GM12878 (cell line): ENCODE measurements around the gene ZDHHC21. TPM values are rescaled to one million over a fixed set of nuclear protein-coding genes. Genes with fewer than 3 reads are reported as not detected.

ENCODE experiments used
- ATAC-seq: fragments of 200-7000 bp; cut with Tn5 transposase; 3 replicates; pipeline ENCODE4 v1.9.1; 2020; ENCODE audit warnings: mild to moderate bottlenecking, moderate library complexity
- BruUV-seq: library from RNA; stranded (reverse); fragments of 400-500 nt; replicated peaks from 2 replicates; lab custom pipeline; 2021; lab: Mats Ljungman, UMichigan
- CTCF ChIA-PET: fragments of 300-600 bp; sonication (Branson Sonifier 250); formaldehyde crosslinking; extraction: SDS; loops from one replicate; lab custom pipeline; 2021; ENCODE audit warnings: inconsistent platforms; lab: Yijun Ruan, JAX
- POLR2A ChIA-PET: fragments of 350-600 bp; formaldehyde crosslinking; extraction: SDS; loops from one replicate; lab custom pipeline; 2021; ENCODE audit warnings: inconsistent platforms; lab: Charles Lee
- RAD21 ChIA-PET: fragments of 300-600 bp; sonication (Branson Sonifier 250); formaldehyde crosslinking; loops from one replicate; lab custom pipeline; 2023; ENCODE audit warnings: antibody characterized with exemption; ENCODE audit not compliant: unreplicated experiment; lab: Charles Lee
- SMC1A ChIA-PET: fragments of 300-600 bp; sonication (Branson Sonifier 250); formaldehyde crosslinking; loops from one replicate; lab custom pipeline; 2023; ENCODE audit not compliant: unreplicated experiment, uncharacterized antibody; lab: Charles Lee
- DNase-seq: peaks from one replicate; pipeline ENCODE4 v3.0.0-alpha.2; 2011; ENCODE audit warnings: low read depth, low spot score
- FAIRE-seq: peaks from 3 replicates; lab custom pipeline; 2011; peaks lifted over from hg19 to GRCh38; lab: Jason Lieb, UNC
- H2AFZ ChIP-seq: 2 replicates; pipeline ENCODE4 v1.6.0; 2011; ENCODE audit warnings: low read depth, low read length, control low read depth; ENCODE audit not compliant: control insufficient read depth
- H3K27ac ChIP-seq: 2 replicates; pipeline ENCODE4 v1.5.1; 2011; ENCODE audit warnings: control low read depth; ENCODE audit not compliant: control insufficient read depth, insufficient read depth
- H3K27me3 ChIP-seq, 2 experiments: replicated peaks in 1 of 2; 2 replicates each; pipeline versions ENCODE4 v1.6.0 to v1.6.1; 2011; ENCODE audit warnings: low read length in 1 of 2; ENCODE audit not compliant: control insufficient read depth in 2 of 2, insufficient read depth in 2 of 2
- H3K36me3 ChIP-seq, 2 experiments: 2 replicates each; pipeline ENCODE4 v1.5.1; 2011; ENCODE audit warnings: low read length in 1 of 2; ENCODE audit not compliant: control insufficient read depth in 2 of 2, insufficient read depth in 2 of 2
- H3K4me1 ChIP-seq: 2 replicates; pipeline ENCODE4 v1.6.1; 2011; ENCODE audit warnings: mild to moderate bottlenecking, low read length, moderate library complexity, mixed read lengths; ENCODE audit not compliant: control insufficient read depth, insufficient read depth
- H3K4me2 ChIP-seq: 2 replicates; pipeline ENCODE4 v1.6.0; 2011; ENCODE audit warnings: control low read depth; ENCODE audit not compliant: control insufficient read depth, insufficient read depth
- H3K4me3 ChIP-seq: fragments of 200-600 bp; sonication (generic); 2 replicates; pipeline ENCODE4 v1.5.1; 2016
- H3K79me2 ChIP-seq: 2 replicates; pipeline ENCODE4 v1.6.0; 2011; ENCODE audit warnings: low read length; ENCODE audit not compliant: control insufficient read depth, insufficient read depth
- H3K9ac ChIP-seq: 2 replicates; pipeline ENCODE4 v1.8.0; 2011; ENCODE audit warnings: low read length, control low read depth, mixed read lengths; ENCODE audit not compliant: control insufficient read depth, insufficient read depth
- H3K9me3 ChIP-seq: replicated peaks from 3 replicates; pipeline ENCODE4 v1.5.1; 2011; ENCODE audit warnings: mild to moderate bottlenecking, low read length; ENCODE audit not compliant: control insufficient read depth, insufficient read depth
- H4K20me1 ChIP-seq: 2 replicates; pipeline ENCODE4 v1.6.0; 2011; ENCODE audit not compliant: control insufficient read depth, insufficient read depth
- ASH2L ChIP-seq: fragments of 300-600, 200-600 bp; sonication (generic); IDR thresholded peaks from 2 replicates; pipeline ENCODE4 v1.6.1; 2017; ENCODE audit warnings: low read depth, mild to moderate bottlenecking, borderline replicate concordance
- ATF7 ChIP-seq: fragments of 450-650 bp; IDR thresholded peaks from 2 replicates; pipeline ENCODE4 v1.6.1; 2016; ENCODE audit warnings: low read depth, mild to moderate bottlenecking
- EP300 ChIP-seq, 2 experiments: fragments of 150-350 bp in 1 of 2; IDR thresholded peaks; 2 replicates each; pipeline ENCODE4 v1.6.1; 2011 to 2012; ENCODE audit warnings: low read depth in 2 of 2, low read length in 2 of 2, borderline replicate concordance in 1 of 2, improper control_type of control experiment in 1 of 2, inconsistent platforms in 1 of 2; ENCODE audit not compliant: control insufficient read depth in 1 of 2
- HSF1 ChIP-seq: fragments of 150-350 bp; IDR thresholded peaks from 2 replicates; pipeline ENCODE4 v1.6.1; 2014; ENCODE audit warnings: mild to moderate bottlenecking, low read depth, low read length
- IRF3 ChIP-seq: fragments of 450-650 bp; IDR thresholded peaks from 2 replicates; pipeline ENCODE4 v1.6.1; 2014; ENCODE audit warnings: mild to moderate bottlenecking
- PAX8 ChIP-seq: fragments of 450-650 bp; IDR thresholded peaks from 2 replicates; pipeline ENCODE4 v1.6.1; 2017; ENCODE audit warnings: mild to moderate bottlenecking, moderate library complexity
- PKNOX1 ChIP-seq: fragments of 450-650 bp; IDR thresholded peaks from 2 replicates; pipeline ENCODE4 v1.6.1; 2016; ENCODE audit warnings: mild to moderate bottlenecking
- PRDM15 ChIP-seq: fragments of 450-650 bp; formaldehyde crosslinking; IDR thresholded peaks from 2 replicates; pipeline ENCODE4 v1.4.0; 2020; ENCODE audit warnings: mild to moderate bottlenecking, moderate library complexity
- RCOR1 ChIP-seq: conservative IDR thresholded peaks from 2 replicates; pipeline ENCODE4 v1.6.1; 2012; ENCODE audit warnings: low read depth, low read length, improper control_type of control experiment
- STAT3 ChIP-seq: IDR thresholded peaks from 2 replicates; pipeline ENCODE4 v1.6.1; 2011; ENCODE audit warnings: low read depth, low read length, improper control_type of control experiment
- TBL1XR1 ChIP-seq: IDR thresholded peaks from 2 replicates; pipeline ENCODE4 v1.6.1; 2012; ENCODE audit warnings: low read depth, low read length, improper control_type of control experiment
- YBX1 ChIP-seq: fragments of 450-650 bp; IDR thresholded peaks from 2 replicates; pipeline ENCODE4 v1.6.1; 2016; ENCODE audit warnings: antibody characterized with exemption
- WGBS: methylation state at CpG from one replicate; pipeline ENCODE4 v1.1.6; 2016; ENCODE audit warnings: low lambda C conversion rate; ENCODE audit not compliant: insufficient replicate concordance, insufficient coverage; ENCODE audit errors: missing lambda C conversion rate; 5-methylcytosine and 5-hydroxymethylcytosine counted together
- in situ Hi-C: fragments of 300-500 bp; cut with MboI; formaldehyde crosslinking; loops from 9 replicates; pipeline ENCODE4 v1.14.3; 2018; ENCODE audit warnings: mixed read lengths
- intact Hi-C: fragments of 100-400 bp; cut with micrococcal nuclease; formaldehyde crosslinking; loops from one replicate; pipeline ENCODE4 v1.14.2; 2022; ENCODE audit not compliant: unreplicated experiment
- polyA plus RNA-seq, 11 experiments: library from polyadenylated mRNA; depleted of rRNA in 4 of 11; unstranded in 6 of 11; stranded (reverse) in 5 of 11; fragments of >200 nt; fragmentation: Nextera tagmentation in 4 of 11; fragmentation: Illumina TruSeq in 1 of 11; extraction: Ambion mirVana in 4 of 11; extraction: Trizol in 1 of 11; gene quantifications; 1 replicate in 1 of 11; 2 replicates in 10 of 11; pipeline versions ENCODE4 v1.2.1 to v1.2.3, GENCODE V29; 2011 to 2016; ENCODE audit warnings: inconsistent platforms in 2 of 11, missing spikeins in 2 of 11, low read depth in 1 of 11
- total RNA-seq, 4 experiments: library from RNA; depleted of rRNA in 3 of 4; stranded (reverse); fragments of >200 nt in 3 of 4; fragmentation: Illumina TruSeq in 1 of 4; extraction: Trizol in 1 of 4; gene quantifications; 2 replicates each; pipeline versions ENCODE4 v1.2.1 to v1.2.3, GENCODE V29; 2013 to 2021
- TF ChIP-seq, protein P1 (sequence below): fragments of 450-650 bp; formaldehyde crosslinking; IDR thresholded peaks from 2 replicates; pipeline ENCODE4 v1.5.0; 2022; ENCODE audit warnings: mild to moderate bottlenecking, missing genetic modification characterization

Gene ZDHHC21
- total and polyA plus RNA-seq, 10 of the 15 experiments (the other 5 are each of a cell fraction or from before 2014, with no cell fraction given) = 2.6 to 14.6 (median 9.1) TPM

DNA sequence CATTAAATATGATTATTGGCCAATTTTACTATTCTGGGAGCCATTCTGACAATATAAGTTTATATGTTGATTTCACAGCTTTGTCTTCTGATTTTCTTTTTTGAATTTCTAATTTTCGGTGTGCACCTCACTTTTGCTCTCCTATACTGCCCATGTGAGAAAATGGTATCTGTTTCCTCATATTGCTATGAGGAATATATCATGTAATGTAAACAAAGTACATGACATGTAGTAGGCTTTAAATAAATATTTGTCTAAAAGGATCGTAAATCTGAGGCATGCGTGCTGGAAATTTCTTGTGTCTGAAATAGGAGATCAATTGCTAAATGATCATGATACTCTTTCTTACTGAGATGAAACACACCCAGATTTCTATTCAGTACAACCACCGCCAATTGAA is 119.9 kb downstream of the ZDHHC21 start:
- ATAC-seq (no peak), DNase-seq (no peak), FAIRE-seq (no peak)
- intact Hi-C loops = no loop called here
- no peak overlapping the region for H2AFZ ChIP-seq
- H3K27me3 ChIP-seq = no peaks in the 10 kb centered on the region
- BruUV-seq = no TSS peak
- H3K9ac ChIP-seq = no peak overlapping the region
- SMC1A ChIA-PET = no interaction called here
- no peak overlapping the region for H3K4me3 ChIP-seq
- no peaks in the 10 kb centered on the region for H4K20me1 ChIP-seq
- RAD21 ChIA-PET = no interaction called here
- TF ChIP-seq PRDM15 (CRISPR knock-in tag) (no peak), ATF7 (no peak), TBL1XR1 (no peak), YBX1 (no peak), ASH2L (no peak), EP300 (IDR thresholded peaks at IDR 0.05; ENCODE audit: borderline replicate concordance in 1 of 2, control insufficient read depth in 1 of 2, low read depth in 2 of 2, low read length in 2 of 2) (no peak), STAT3 (no peak), PKNOX1 (no peak), HSF1 (no peak), PAX8 (no peak), RCOR1 (no peak), IRF3 (no peak)
- TF ChIP-seq, protein P1, sequence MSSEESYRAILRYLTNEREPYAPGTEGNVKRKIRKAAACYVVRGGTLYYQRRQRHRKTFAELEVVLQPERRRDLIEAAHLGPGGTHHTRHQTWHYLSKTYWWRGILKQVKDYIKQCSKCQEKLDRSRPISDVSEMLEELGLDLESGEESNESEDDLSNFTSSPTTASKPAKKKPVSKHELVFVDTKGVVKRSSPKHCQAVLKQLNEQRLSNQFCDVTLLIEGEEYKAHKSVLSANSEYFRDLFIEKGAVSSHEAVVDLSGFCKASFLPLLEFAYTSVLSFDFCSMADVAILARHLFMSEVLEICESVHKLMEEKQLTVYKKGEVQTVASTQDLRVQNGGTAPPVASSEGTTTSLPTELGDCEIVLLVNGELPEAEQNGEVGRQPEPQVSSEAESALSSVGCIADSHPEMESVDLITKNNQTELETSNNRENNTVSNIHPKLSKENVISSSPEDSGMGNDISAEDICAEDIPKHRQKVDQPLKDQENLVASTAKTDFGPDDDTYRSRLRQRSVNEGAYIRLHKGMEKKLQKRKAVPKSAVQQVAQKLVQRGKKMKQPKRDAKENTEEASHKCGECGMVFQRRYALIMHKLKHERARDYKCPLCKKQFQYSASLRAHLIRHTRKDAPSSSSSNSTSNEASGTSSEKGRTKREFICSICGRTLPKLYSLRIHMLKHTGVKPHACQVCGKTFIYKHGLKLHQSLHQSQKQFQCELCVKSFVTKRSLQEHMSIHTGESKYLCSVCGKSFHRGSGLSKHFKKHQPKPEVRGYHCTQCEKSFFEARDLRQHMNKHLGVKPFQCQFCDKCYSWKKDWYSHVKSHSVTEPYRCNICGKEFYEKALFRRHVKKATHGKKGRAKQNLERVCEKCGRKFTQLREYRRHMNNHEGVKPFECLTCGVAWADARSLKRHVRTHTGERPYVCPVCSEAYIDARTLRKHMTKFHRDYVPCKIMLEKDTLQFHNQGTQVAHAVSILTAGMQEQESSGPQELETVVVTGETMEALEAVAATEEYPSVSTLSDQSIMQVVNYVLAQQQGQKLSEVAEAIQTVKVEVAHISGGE (CRISPR knock-in tag) = no peak
- POLR2A ChIA-PET = no interaction called here
- 97% methylated on average over 4 of the region's 4 CpGs for WGBS
- H3K36me3 ChIP-seq = no peaks in the 10 kb centered on the region
- no peaks in the 10 kb centered on the region for H3K4me1 ChIP-seq
- CTCF ChIA-PET = no interaction called here
- H3K9me3 ChIP-seq = no peaks in the 10 kb centered on the region; the same call in 2 of the 3 replicates
- no peaks in the 10 kb centered on the region for H3K79me2 ChIP-seq
- no peak overlapping the region for H3K4me2 ChIP-seq
- H3K27ac ChIP-seq = no peak overlapping the region
- in situ Hi-C loops = no loop called here
